ENCODE data around the gene YIPF4.
"Not testable (repeated sequence)": the region's sequence is repeated elsewhere in the genome, so short reads cannot be mapped to it uniquely, and the experiment has no call there.

YIPF4 gene

DNA sequence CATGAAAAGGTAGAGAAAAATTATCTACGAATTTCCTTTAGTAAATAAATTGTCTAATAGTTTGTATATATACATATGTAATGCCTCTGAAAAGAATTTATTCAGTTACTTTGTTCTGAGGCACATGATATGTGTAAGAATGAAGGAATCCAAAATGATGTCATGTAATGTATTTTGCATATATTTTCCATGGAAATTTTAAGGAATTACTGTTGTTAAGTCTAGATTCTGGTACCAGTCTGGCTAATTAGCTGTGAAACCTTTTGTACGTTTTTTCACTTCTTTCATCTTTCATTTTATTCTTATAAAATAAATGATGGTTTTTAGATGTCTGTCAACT lies 12.3 kb downstream of the YIPF4 start:
- DNase-seq (ENCODE audit: insufficient read length), result no peak
- TF ChIP-seq TAF1 (IDR thresholded peaks at IDR 0.05; ENCODE audit: borderline replicate concordance, low read depth, low read length) (no peak), POLR2A (IDR thresholded peaks at IDR 0.05; ENCODE audit: low read depth, low read length) (no peak), POLR2AphosphoS5 (IDR thresholded peaks at IDR 0.05; ENCODE audit: low read depth, low read length) (no peak)
- FAIRE-seq, result no peak

DNA sequence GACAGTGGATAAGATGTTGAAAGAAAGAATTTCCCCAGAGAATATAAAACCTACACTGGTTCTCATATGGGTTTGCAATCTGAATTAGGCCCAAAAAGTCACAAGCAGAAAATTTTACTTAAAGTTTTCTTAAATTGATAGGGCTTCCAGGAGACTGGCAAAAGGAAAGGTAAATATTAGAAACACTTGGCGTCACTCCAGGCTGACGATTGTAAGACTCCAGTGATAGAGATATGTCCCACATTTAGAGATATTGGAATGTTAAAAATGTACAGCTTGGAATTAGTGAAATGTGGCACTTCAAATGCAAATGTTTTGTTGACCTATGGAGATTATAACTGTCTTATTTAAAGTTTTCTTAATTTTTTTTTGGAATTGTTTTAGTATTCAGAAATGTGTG lies 14.0 kb downstream of the YIPF4 start:
- DNase-seq (ENCODE audit: insufficient read length) (no peak), FAIRE-seq (no peak)
- TF ChIP-seq POLR2A (IDR thresholded peaks at IDR 0.05; ENCODE audit: low read depth, low read length) (no peak), TAF1 (IDR thresholded peaks at IDR 0.05; ENCODE audit: borderline replicate concordance, low read depth, low read length) (no peak), POLR2AphosphoS5 (IDR thresholded peaks at IDR 0.05; ENCODE audit: low read depth, low read length) (no peak)

DNA sequence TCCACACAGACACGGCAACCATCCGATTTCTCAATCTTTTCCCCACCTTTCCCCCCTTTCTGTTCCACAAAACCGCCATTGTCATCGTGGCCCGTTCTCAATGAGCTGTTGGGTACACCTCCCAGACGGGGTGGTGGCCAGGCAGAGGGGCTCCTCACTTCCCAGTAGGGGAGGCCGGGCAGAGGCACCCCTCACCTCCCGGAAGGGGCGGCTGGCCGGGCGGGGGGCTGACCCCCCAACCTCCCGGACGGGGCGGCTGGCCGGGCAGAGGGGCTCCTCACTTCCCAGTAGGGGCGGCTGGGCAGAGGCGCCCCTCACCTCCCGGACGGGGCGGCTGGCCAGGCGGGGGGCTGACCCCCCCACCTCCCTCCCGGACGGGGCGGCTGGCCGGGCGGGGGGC lies 15.8 kb downstream of the YIPF4 start:
- not testable (repeated sequence) for FAIRE-seq; DNase-seq (ENCODE audit: insufficient read length)

GRCh38 chr2:32293966-32294562 lies 16.4 kb downstream of the YIPF4 start:
- DNase-seq (ENCODE audit: insufficient read length); FAIRE-seq: not testable (repeated sequence)

DNA sequence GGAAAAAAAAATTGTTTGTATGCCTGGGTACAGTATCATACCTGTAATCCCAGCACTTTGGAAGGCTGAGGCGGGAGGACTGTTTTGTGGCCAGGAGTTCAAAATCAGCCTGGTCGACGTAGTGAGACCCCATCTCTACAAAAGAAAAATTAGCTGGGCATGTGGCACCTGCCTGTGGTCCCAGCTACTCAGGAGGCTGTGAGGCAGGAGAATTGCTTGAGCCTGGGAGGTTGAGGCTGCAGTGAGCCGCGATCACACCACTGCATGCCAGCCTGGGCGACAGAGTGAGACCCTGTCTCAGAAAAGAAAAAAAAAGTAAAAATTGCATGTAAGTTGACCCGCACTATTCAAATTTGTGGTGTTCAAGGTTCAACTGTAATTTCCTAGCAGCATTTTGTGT lies 32.9 kb downstream of the YIPF4 start:
- FAIRE-seq (no peak), DNase-seq (ENCODE audit: insufficient read length) (no peak)
- TF ChIP-seq POLR2A (IDR thresholded peaks at IDR 0.05; ENCODE audit: low read depth, low read length) (no peak), TAF1 (IDR thresholded peaks at IDR 0.05; ENCODE audit: borderline replicate concordance, low read depth, low read length) (no peak), POLR2AphosphoS5 (IDR thresholded peaks at IDR 0.05; ENCODE audit: low read depth, low read length) (no peak)

DNA sequence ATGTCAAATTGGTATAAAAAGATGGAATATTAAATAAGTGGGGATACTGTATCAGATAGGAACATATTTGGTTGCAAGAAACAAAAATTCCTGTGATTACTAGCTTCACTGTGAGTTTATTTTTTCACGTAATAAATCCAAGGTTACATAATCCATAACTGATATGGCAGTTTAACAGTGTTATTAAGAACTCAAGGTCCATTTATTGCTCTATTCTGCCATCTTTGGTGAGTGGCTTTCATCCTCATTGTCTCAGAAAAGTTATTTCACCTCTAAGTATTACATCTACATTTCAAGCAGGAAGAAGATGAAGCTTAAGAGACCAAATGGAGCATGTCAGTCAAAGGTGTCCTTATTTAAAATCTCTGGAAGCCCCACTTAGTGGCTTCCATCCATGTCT lies 37.2 kb downstream of the YIPF4 start:
- no peak for FAIRE-seq
- TF ChIP-seq TAF1 (IDR thresholded peaks at IDR 0.05; ENCODE audit: borderline replicate concordance, low read depth, low read length) (no peak), POLR2A (IDR thresholded peaks at IDR 0.05; ENCODE audit: low read depth, low read length) (no peak), POLR2AphosphoS5 (IDR thresholded peaks at IDR 0.05; ENCODE audit: low read depth, low read length) (no peak)
- DNase-seq (ENCODE audit: insufficient read length), result no peak

- FAIRE-seq; DNase-seq (ENCODE audit: insufficient read length): not testable (repeated sequence)
Observed at GRCh38 chr2:32328679-32329078, 51.0 kb downstream of the YIPF4 start.

DNA sequence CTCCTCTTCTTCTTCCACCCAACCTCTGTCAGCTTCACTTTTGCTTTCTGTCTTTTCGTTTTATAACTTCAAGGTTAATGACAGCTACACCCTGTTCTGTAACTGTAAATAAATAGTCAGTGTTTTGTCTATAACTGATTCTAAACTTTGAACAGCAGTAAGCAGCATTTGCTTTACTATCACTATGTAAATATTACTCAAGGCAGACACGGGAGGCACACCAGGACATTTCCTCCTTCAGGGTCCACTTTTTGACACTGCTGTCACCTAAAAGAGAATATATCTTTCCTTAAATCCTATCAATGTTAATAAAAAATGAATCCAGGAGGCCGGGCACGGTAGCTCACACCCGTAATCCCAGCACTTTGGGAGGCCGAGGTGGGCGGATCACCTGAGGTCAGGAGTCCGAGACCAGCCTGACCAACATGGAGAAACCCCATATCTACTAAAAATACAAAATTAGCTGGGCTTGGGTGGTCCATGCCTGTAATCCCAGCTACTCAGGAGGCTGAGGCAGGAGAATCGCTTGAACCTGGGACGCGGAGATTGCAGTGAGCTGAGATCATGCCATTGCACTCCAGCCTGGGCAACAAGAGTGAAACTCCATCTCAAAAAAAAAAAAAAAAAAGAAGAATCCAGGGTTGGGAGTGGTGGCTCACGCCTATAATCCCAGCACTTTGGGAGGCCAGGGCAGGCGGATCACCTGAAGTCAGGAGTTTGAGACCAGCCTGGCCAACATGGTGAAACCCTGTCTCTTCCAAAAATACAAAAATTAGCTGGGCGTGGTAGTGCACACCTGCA lies 51.7 kb downstream of the YIPF4 start:
- not testable (repeated sequence) for FAIRE-seq; DNase-seq (ENCODE audit: insufficient read length)

GRCh38 chr2:32330136-32330535 lies 52.4 kb downstream of the YIPF4 start:
- no peak for TF ChIP-seq TAF1 (IDR thresholded peaks at IDR 0.05; ENCODE audit: borderline replicate concordance, low read depth, low read length)
- FAIRE-seq (no peak), DNase-seq (ENCODE audit: insufficient read length) (no peak)

- DNase-seq (ENCODE audit: insufficient read length) (no peak), FAIRE-seq (no peak)
- TF ChIP-seq POLR2AphosphoS5 (IDR thresholded peaks at IDR 0.05; ENCODE audit: low read depth, low read length) (no peak), POLR2A (IDR thresholded peaks at IDR 0.05; ENCODE audit: low read depth, low read length) (no peak), TAF1 (IDR thresholded peaks at IDR 0.05; ENCODE audit: borderline replicate concordance, low read depth, low read length) (no peak)
Observed at GRCh38 chr2:32342801-32343200, 65.1 kb downstream of the YIPF4 start.

GRCh38 chr2:32350797-32351196 lies 73.1 kb downstream of the YIPF4 start:
- FAIRE-seq; DNase-seq (ENCODE audit: insufficient read length): not testable (repeated sequence)

DNA sequence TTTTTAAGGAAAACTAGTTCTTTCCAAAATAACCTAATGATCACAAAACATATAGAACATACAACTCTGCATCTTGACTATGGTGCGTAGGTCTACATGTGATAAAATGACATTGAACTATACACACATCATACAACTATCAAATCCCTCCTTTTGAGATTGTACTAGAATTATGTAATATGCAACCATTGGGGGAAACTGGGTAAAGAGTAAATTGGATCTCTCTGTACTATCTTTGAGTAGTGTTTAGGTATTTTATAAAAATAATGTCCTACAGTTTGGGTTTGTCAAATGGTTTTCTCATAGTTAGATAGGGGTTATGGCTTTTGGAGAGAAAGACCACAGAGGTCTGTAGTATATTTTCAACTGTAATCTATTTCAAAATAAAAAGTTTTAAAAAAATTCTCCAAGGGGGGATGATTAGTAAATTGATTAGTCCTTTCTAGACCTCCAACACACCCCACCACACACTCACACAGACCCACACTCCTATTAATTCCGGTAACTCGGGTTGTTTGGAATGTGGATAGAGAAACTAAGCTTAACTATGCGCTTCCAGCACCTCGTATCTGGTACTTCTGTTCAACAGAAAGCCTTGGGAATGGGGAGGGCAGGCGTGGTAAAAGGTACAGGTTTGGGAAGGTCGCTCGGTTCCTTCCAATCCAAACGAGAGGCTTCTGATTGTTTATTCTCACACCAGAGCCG lies 78.4 kb downstream of the YIPF4 start:
- TF ChIP-seq TAF1 (IDR thresholded peaks at IDR 0.05; ENCODE audit: borderline replicate concordance, low read depth, low read length) (no peak), POLR2A (IDR thresholded peaks at IDR 0.05; ENCODE audit: low read depth, low read length) (no peak), POLR2AphosphoS5 (IDR thresholded peaks at IDR 0.05; ENCODE audit: low read depth, low read length) (no peak)
- DNase-seq (ENCODE audit: insufficient read length) (no peak), FAIRE-seq (no peak)

DNA sequence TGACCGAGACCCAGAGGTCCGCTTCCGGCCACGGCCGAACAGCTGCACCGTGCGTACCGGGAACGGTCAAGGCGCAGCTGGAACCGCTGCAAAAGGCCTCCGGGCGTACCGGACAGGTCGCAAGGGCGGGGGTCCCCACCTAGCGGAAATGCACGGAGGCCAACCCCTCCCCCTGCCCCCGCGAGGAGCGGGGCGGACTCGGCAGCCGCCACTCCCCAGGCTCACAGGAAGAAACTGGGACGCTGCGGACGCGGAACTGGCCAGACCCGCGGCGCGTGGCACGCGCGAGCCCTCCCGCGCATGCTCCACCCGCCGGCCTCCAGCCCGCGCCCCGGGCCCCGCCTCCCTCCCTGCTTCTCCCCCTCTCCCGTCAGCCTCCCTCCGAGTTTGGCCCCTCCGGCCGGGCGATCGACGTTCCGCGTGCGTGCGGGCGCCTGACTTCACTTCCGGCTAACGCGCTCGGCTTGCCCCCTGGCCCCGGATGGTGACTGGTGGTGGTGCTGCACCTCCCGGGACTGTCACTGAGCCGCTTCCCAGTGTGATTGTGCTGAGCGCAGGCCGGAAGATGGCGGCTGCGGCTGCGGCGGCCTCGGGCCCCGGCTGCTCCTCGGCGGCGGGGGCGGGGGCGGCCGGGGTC lies 79.1 kb downstream of the YIPF4 start, which contains the start of gene BIRC6:
TSS of gene BIRC6 (plus strand) at position 343 of the 637 bp plus-strand sequence. CDS start at position 482, 139 bp downstream.
- FAIRE-seq (peak; percentile 97), DNase-seq (ENCODE audit: insufficient read length) (peak; percentile 95)
- TF ChIP-seq POLR2A (IDR thresholded peaks at IDR 0.05; ENCODE audit: low read depth, low read length) (peak; percentile 96), POLR2AphosphoS5 (IDR thresholded peaks at IDR 0.05; ENCODE audit: low read depth, low read length) (peak; percentile 97), TAF1 (IDR thresholded peaks at IDR 0.05; ENCODE audit: borderline replicate concordance, low read depth, low read length) (peak; percentile 74; the same call in 1 of the 2 replicates)
